Psoas muscle (tissue), 8 donors: Measurements from ENCODE around the gene VEGFA. TPM values are rescaled to one million over a fixed set of nuclear protein-coding genes. Genes with fewer than 3 reads are reported as not detected.

Source experiments
- ATAC-seq, 4 donors: fragments of 200-7000 bp; cut with Tn5 transposase; one replicate each; pipeline ENCODE4 v1.9.1; 2020; ENCODE audit warnings: moderate library complexity in 3 of 4, mild to moderate bottlenecking in 2 of 4
- DNase-seq, 2 donors: peaks; one replicate each; pipeline ENCODE4 v3.0.0-alpha.2; 2020
- H3K27ac ChIP-seq: fragments of 200-600 bp; one replicate; pipeline ENCODE4 v1.8.0; 2022
- H3K27me3 ChIP-seq, 3 donors: fragments of 200-600 bp in 1 of 3; one replicate each; pipeline versions ENCODE4 v1.6.1 to v1.8.0; 2013 to 2022; ENCODE audit warnings: low read length in 2 of 3, mild to moderate bottlenecking in 2 of 3, moderate library complexity in 1 of 3; ENCODE audit not compliant: insufficient read depth in 3 of 3
- H3K36me3 ChIP-seq, 2 donors: fragments of 200-600 bp in 1 of 2; one replicate each; pipeline versions ENCODE4 v1.6.1 to v1.8.0; 2013 to 2022; ENCODE audit warnings: low read depth in 1 of 2, mild to moderate bottlenecking in 1 of 2, moderate library complexity in 1 of 2; ENCODE audit not compliant: insufficient read depth in 1 of 2
- H3K4me1 ChIP-seq: fragments of 200-600 bp; one replicate; pipeline ENCODE4 v1.8.0; 2022
- H3K4me3 ChIP-seq: fragments of 200-600 bp; one replicate; pipeline ENCODE4 v1.8.0; 2022; ENCODE audit warnings: mild to moderate bottlenecking
- H3K9me3 ChIP-seq: fragments of 200-600 bp; one replicate; pipeline ENCODE4 v1.8.0; 2022
- WGBS, 3 donors: extraction: QIAGEN DNeasy Blood & Tissue Kit; methylation state at CpG; one replicate each; pipeline versions ENCODE4 v1.1.6 to v1.1.7; 2013; 5-methylcytosine and 5-hydroxymethylcytosine counted together
- intact Hi-C, 2 donors: fragments of 100-400 bp; cut with DNase I; formaldehyde crosslinking; loops; one replicate each; pipeline versions ENCODE4 v1.11.0 to v1.14.2; 2022
- polyA plus RNA-seq, 3 donors: library from polyadenylated mRNA; stranded (reverse); fragments of 200-250 nt; gene quantifications; one replicate each; pipeline ENCODE4 v1.2.3, GENCODE V29; 2013
- total RNA-seq, 4 donors: library from RNA; stranded (reverse); fragmentation: NEBNext Ultra II Directional in 2 of 4; extraction: Animal tissue kit (Norgen Biotek cat#: 25700) in 2 of 4; gene quantifications; one replicate each; pipeline versions ENCODE4 v1.2.1 to v1.2.4, GENCODE V29; 2021 to 2023
- TF ChIP-seq, protein P1 (sequence below): fragments of 200-600 bp; IDR thresholded peaks from one replicate; pipeline ENCODE4 v1.8.0; 2022; ENCODE audit warnings: antibody characterized with exemption
- donor health status: healthy with polysubstance abuse.
- donor health status: DM: no; HTN: no; CAD: no; lungs with moderate emphysema.
- donor health status: Bipolar disorder and iron deficiency.
- donor health status: healthy.
- donor health status: DM: yes; HTN: yes; CAD: no.
- donor health status: DM: no; HTN: no; CAD: no.
- donor health status: DM: no; HTN: no; CAD: no.
- donor health status: DM: yes; HTN: yes; CAD: no.

Gene VEGFA
- total and polyA plus RNA-seq, 7 donors: 78.1 to 345 (median 132) TPM

DNA sequence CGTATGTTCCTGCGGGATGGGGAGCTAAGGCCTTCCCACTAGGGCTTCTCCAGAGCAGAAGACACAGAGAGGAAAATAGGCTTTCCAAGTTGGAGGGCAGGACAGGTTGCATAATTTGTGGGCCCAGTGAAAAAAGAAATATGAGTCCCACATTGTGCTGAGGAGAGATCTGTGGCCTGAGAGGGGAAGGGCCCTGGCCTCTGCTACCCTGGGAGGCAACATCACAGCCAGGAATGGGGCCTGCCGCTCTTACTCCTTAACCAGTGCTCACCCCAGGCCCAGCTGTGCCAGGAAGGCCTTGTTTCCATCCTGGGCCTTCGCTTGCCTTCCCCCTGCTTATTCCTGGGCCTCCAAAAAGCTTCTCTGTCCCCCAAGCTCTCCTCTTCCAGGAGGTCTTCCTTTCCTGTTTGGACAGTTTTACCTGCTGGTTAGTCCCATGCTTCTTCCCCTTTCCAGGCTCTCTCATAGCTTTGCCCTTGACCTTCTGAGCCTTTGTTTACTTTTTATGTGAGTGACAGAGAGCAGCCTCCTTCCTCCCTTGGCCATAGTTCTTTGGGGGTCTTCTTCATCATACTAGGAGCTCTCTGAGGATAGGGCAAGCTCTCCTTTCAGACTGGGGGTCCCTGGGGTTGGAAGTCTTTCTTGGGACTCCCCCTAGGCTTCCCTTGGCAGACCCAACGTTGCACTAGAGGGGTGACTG is 26.2 kb upstream of the VEGFA start:
- TF ChIP-seq, protein P1, sequence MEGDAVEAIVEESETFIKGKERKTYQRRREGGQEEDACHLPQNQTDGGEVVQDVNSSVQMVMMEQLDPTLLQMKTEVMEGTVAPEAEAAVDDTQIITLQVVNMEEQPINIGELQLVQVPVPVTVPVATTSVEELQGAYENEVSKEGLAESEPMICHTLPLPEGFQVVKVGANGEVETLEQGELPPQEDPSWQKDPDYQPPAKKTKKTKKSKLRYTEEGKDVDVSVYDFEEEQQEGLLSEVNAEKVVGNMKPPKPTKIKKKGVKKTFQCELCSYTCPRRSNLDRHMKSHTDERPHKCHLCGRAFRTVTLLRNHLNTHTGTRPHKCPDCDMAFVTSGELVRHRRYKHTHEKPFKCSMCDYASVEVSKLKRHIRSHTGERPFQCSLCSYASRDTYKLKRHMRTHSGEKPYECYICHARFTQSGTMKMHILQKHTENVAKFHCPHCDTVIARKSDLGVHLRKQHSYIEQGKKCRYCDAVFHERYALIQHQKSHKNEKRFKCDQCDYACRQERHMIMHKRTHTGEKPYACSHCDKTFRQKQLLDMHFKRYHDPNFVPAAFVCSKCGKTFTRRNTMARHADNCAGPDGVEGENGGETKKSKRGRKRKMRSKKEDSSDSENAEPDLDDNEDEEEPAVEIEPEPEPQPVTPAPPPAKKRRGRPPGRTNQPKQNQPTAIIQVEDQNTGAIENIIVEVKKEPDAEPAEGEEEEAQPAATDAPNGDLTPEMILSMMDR: no peak
- no peak overlapping the region for H3K27ac ChIP-seq

GRCh38 chr6:43744491-43744890 is 25.5 kb upstream of the VEGFA start:
- Histone ChIP-seq H3K36me3 (no peaks in the 10 kb centered on the region), H3K9me3 (no peaks in the 10 kb centered on the region), H3K27ac (no peak overlapping the region), H3K27me3 (no peaks in the 10 kb centered on the region), H3K4me3 (no peak overlapping the region), H3K4me1 (no peaks in the 10 kb centered on the region)
- WGBS, 3 donors: 89 to 93% (median 91%) methylated on average over 8 of the region's 8 CpGs
- DNase-seq (no peak), ATAC-seq (no peak)
- TF ChIP-seq, protein P1: no peak
- intact Hi-C loops: no loop called here

More for the DNA sequence above, 26.2 kb upstream of the VEGFA start:
- Histone ChIP-seq H3K36me3 (no peaks in the 10 kb centered on the region), H3K9me3 (no peaks in the 10 kb centered on the region), H3K4me3 (no peak overlapping the region), H3K4me1 (no peaks in the 10 kb centered on the region), H3K27me3 (no peaks in the 10 kb centered on the region)
- 74 to 81% (median 74%) methylated on average over 5 of the region's 5 CpGs for WGBS, 3 donors
- intact Hi-C loops: no loop called here
- peak in 1 of 4 donors; percentile 45 for ATAC-seq
- DNase-seq: no peak

- WGBS, 3 donors: 88 to 92% (median 91%) methylated on average over 16 of the region's 16 CpGs
- TF ChIP-seq, protein P1: no peak
- Histone ChIP-seq H3K27ac (no peak overlapping the region), H3K9me3 (no peaks in the 10 kb centered on the region), H3K4me3 (no peak overlapping the region), H3K27me3 (no peaks in the 10 kb centered on the region), H3K36me3 (no peaks in the 10 kb centered on the region), H3K4me1 (no peaks in the 10 kb centered on the region)
- intact Hi-C loops: no loop called here
- DNase-seq (no peak), ATAC-seq (no peak)
These were observed 24.9 kb upstream of the VEGFA start for GRCh38 chr6:43744931-43745727.

DNA sequence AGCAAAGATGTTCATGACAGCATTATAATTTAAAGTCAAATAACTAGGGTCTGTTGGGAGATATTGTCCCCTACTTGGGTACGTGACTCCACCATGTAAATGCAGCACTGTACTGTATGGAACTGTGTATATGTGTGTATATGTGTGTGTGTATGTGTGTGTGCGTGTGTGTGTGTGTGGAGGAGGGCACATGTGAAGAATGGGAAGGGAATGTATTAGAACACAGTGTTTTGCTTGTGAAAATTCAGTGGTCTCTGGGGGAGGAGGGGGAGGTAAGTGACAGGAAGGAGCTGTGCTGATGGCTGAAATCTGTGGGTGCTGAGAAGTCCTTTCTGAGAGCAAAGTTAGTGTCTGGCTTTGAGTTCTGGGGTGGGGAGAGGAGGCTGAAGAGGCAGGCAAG is 23.9 kb upstream of the VEGFA start:
- ATAC-seq (no peak), DNase-seq (no peak)
- TF ChIP-seq, protein P1: no peak
- H3K27ac ChIP-seq: no peak overlapping the region
- 88 to 100% (median 94%) methylated on average over 2 of the region's 2 CpGs for WGBS, 3 donors
- H3K4me1 ChIP-seq: no peaks in the 10 kb centered on the region
- H3K4me3 ChIP-seq: no peak overlapping the region
- no peaks in the 10 kb centered on the region for H3K9me3 ChIP-seq
- H3K27me3 ChIP-seq: no peaks in the 10 kb centered on the region
- H3K36me3 ChIP-seq: no peaks in the 10 kb centered on the region
- intact Hi-C loops: no loop called here
